ENCODE data around the gene HECA. TPM values are rescaled to one million over a fixed set of nuclear protein-coding genes. Genes with fewer than 3 reads are reported as not detected.

Gene HECA
- total RNA-seq, 4 donors from 2014 or later, result 36.1 to 70.1 (median 46.9) TPM

- no peak for ATAC-seq
- H3K36me3 ChIP-seq, result peaks cover 0 to 5% of the 10 kb centered on the region in 2 donors
- no peak overlapping the region for H3K27ac ChIP-seq
- H3K27me3 ChIP-seq, result no peaks in the 10 kb centered on the region
- H3K9me3 ChIP-seq, result no peaks in the 10 kb centered on the region
- TF ChIP-seq CTCF (IDR thresholded peaks at IDR 0.05) (no peak), POLR2A (IDR thresholded peaks at IDR 0.05) (no peak), EP300 (IDR thresholded peaks at IDR 0.05) (no peak), POLR2AphosphoS5 (IDR thresholded peaks at IDR 0.05) (no peak)
- H3K4me1 ChIP-seq, result no peaks in the 10 kb centered on the region
- WGBS, 2 donors (ENCODE audit: low coverage in 1 of 2), result 100% methylated on average over 1 of the region's 1 CpG
- no peak overlapping the region for H3K4me3 ChIP-seq
Measured at GRCh38 chr6:139186692-139187091, 51.8 kb downstream of the HECA start.

- no peak for ATAC-seq
- WGBS, 2 donors (ENCODE audit: low coverage in 1 of 2), result 46 to 53% methylated on average over 4 of the region's 4 CpGs
- H3K4me1 ChIP-seq, result no peaks in the 10 kb centered on the region
- H3K9me3 ChIP-seq, result no peaks in the 10 kb centered on the region
- no peak for TF ChIP-seq CTCF (IDR thresholded peaks at IDR 0.05)
- no peak for TF ChIP-seq POLR2AphosphoS5 (IDR thresholded peaks at IDR 0.05)
- no peak for TF ChIP-seq POLR2A (IDR thresholded peaks at IDR 0.05)
- TF ChIP-seq EP300 (IDR thresholded peaks at IDR 0.05), result no peak
- no peaks in the 10 kb centered on the region for H3K27me3 ChIP-seq
- H3K36me3 ChIP-seq, result no peaks in the 10 kb centered on the region
- no peak overlapping the region for H3K4me3 ChIP-seq
- no peak overlapping the region for H3K27ac ChIP-seq
Measured at GRCh38 chr6:139187489-139187888, 52.6 kb downstream of the HECA start.

- no peak overlapping the region for H3K4me3 ChIP-seq
- H3K27me3 ChIP-seq, result no peaks in the 10 kb centered on the region
- H3K4me1 ChIP-seq, result no peaks in the 10 kb centered on the region
- no peaks in the 10 kb centered on the region for H3K9me3 ChIP-seq
- H3K36me3 ChIP-seq, result no peaks in the 10 kb centered on the region
- H3K27ac ChIP-seq, result no peak overlapping the region
- ATAC-seq, result no peak
- 81 to 90% methylated on average over 2 to 3 of the region's 3 CpGs for WGBS, 2 donors (ENCODE audit: low coverage in 1 of 2)
- TF ChIP-seq POLR2A (IDR thresholded peaks at IDR 0.05) (no peak), EP300 (IDR thresholded peaks at IDR 0.05) (no peak), POLR2AphosphoS5 (IDR thresholded peaks at IDR 0.05) (no peak)
Measured at GRCh38 chr6:139189665-139190064, 54.8 kb downstream of the HECA start.

GRCh38 chr6:139194740-139195139, 59.9 kb downstream of the HECA start:
- no peak for ATAC-seq

GRCh38 chr6:139198529-139199288, 63.8 kb downstream of the HECA start:
- Histone ChIP-seq H3K4me1 (no peaks in the 10 kb centered on the region), H3K9me3 (no peaks in the 10 kb centered on the region), H3K36me3 (no peaks in the 10 kb centered on the region), H3K27me3 (no peaks in the 10 kb centered on the region), H3K27ac (no peak overlapping the region), H3K4me3 (no peak overlapping the region)
- WGBS, 2 donors (ENCODE audit: low coverage in 1 of 2), result 74 to 82% methylated on average over 4 of the region's 4 CpGs
- no peak for ATAC-seq
- TF ChIP-seq CTCF (IDR thresholded peaks at IDR 0.05) (no peak), POLR2AphosphoS5 (IDR thresholded peaks at IDR 0.05) (no peak), POLR2A (IDR thresholded peaks at IDR 0.05) (no peak), EP300 (IDR thresholded peaks at IDR 0.05) (no peak)

More at GRCh38 chr6:139194740-139195139, 59.9 kb downstream of the HECA start:
- 39 to 42% methylated on average over 2 to 3 of the region's 3 CpGs for WGBS, 2 donors (ENCODE audit: low coverage in 1 of 2)
- Histone ChIP-seq H3K27ac (no peak overlapping the region), H3K36me3 (no peaks in the 10 kb centered on the region), H3K4me3 (no peak overlapping the region), H3K27me3 (no peaks in the 10 kb centered on the region), H3K9me3 (no peaks in the 10 kb centered on the region), H3K4me1 (no peaks in the 10 kb centered on the region)
- no peak for TF ChIP-seq EP300 (IDR thresholded peaks at IDR 0.05)
- TF ChIP-seq POLR2AphosphoS5 (IDR thresholded peaks at IDR 0.05), result no peak
- TF ChIP-seq CTCF (IDR thresholded peaks at IDR 0.05), result no peak
- TF ChIP-seq POLR2A (IDR thresholded peaks at IDR 0.05), result no peak
